ENCODE data around the gene NTN4. TPM values are rescaled to one million over a fixed set of nuclear protein-coding genes. Genes with fewer than 3 reads are reported as not detected.
"Not testable (repeated sequence)": the region's sequence is repeated elsewhere in the genome, so short reads cannot be mapped to it uniquely, and the experiment has no call there.

NTN4 gene
- total RNA-seq, 4 donors from 2014 or later = 6.7 to 25.9 (median 16.7) TPM

GRCh38 chr12:95829395-95829794 lies 38.8 kb upstream of the NTN4 start:
- no peaks in the 10 kb centered on the region for H3K36me3 ChIP-seq
- H3K4me3 ChIP-seq = no peak overlapping the region
- H3K27me3 ChIP-seq = no peaks in the 10 kb centered on the region
- no peak for DNase-seq
- TF ChIP-seq EP300 (IDR thresholded peaks at IDR 0.05; ENCODE audit: low read depth) (no peak), POLR2AphosphoS5 (IDR thresholded peaks at IDR 0.05) (no peak), POLR2A (IDR thresholded peaks at IDR 0.05) (no peak), CTCF (IDR thresholded peaks at IDR 0.05) (no peak)
- H3K9me3 ChIP-seq = no peaks in the 10 kb centered on the region
- intact Hi-C loops (cut with DNase I; ENCODE audit: low total_unique reads) (no loop called here), in situ Hi-C loops (cut with MboI; ENCODE audit: low pct_ligation_motif_present in 1 of 4, low pct_unique_long_range_greater_than_20kb in 1 of 4, low sequenced_read_pairs in 3 of 4) (no loop called here)
- no peak overlapping the region for H3K27ac ChIP-seq
- peaks cover 0 to 6% (median 0%) of the 10 kb centered on the region in 4 donors for H3K4me1 ChIP-seq

GRCh38 chr12:95820096-95820703 lies 29.6 kb upstream of the NTN4 start:
- Histone ChIP-seq H3K36me3 (no peaks in the 10 kb centered on the region), H3K4me1 (peaks cover 0 to 3% (median 0%) of the 10 kb centered on the region in 4 donors), H3K27ac (no peak overlapping the region), H3K27me3 (no peaks in the 10 kb centered on the region), H3K4me3 (no peak overlapping the region), H3K9me3 (no peaks in the 10 kb centered on the region)
- WGBS, 2 donors (ENCODE audit: low coverage in 1 of 2) = 0% methylated on average over 1 of the region's 1 CpG
- peak; percentile 41 for DNase-seq
- in situ Hi-C loops (cut with MboI; ENCODE audit: low pct_ligation_motif_present in 1 of 4, low pct_unique_long_range_greater_than_20kb in 1 of 4, low sequenced_read_pairs in 3 of 4) = loop anchor here in 1 of 4 donors (25.0 kb wide), 1 partner anchor 233 kb away; no protein-coding TSS in a partner anchor
- peak in 2 of 3 donors; percentile 67 to 70 for TF ChIP-seq POLR2AphosphoS5 (IDR thresholded peaks at IDR 0.05)
- peak; percentile 38 to 66 (median 50) for TF ChIP-seq CTCF (IDR thresholded peaks at IDR 0.05)
- TF ChIP-seq POLR2A (IDR thresholded peaks at IDR 0.05) = no peak
- no peak for TF ChIP-seq EP300 (IDR thresholded peaks at IDR 0.05; ENCODE audit: low read depth)
- intact Hi-C loops (cut with DNase I; ENCODE audit: low total_unique reads) = no loop called here

GRCh38 chr12:95815632-95816212 lies 25.2 kb upstream of the NTN4 start:
- DNase-seq = no peak
- H3K27me3 ChIP-seq = no peaks in the 10 kb centered on the region
- no peak overlapping the region for H3K4me3 ChIP-seq
- intact Hi-C loops (cut with DNase I; ENCODE audit: low total_unique reads) = loop anchor here (10.0 kb wide), 1 partner anchor 231 kb away; no protein-coding TSS in a partner anchor
- H3K4me1 ChIP-seq = peaks cover 0 to 3% (median 0%) of the 10 kb centered on the region in 4 donors
- H3K27ac ChIP-seq = no peak overlapping the region
- H3K36me3 ChIP-seq = no peaks in the 10 kb centered on the region
- in situ Hi-C loops (cut with MboI; ENCODE audit: low pct_ligation_motif_present in 1 of 4, low pct_unique_long_range_greater_than_20kb in 1 of 4, low sequenced_read_pairs in 3 of 4) = loop anchor here in 3 of 4 donors (10.0 to 25.0 kb wide), 3 partner anchors 191 to 228 kb away; no protein-coding TSS in a partner anchor
- WGBS, 2 donors (ENCODE audit: low coverage in 1 of 2) = 48 to 51% methylated on average over 5 of the region's 5 CpGs
- H3K9me3 ChIP-seq = no peaks in the 10 kb centered on the region
- no peak for TF ChIP-seq EP300 (IDR thresholded peaks at IDR 0.05; ENCODE audit: low read depth)
- no peak for TF ChIP-seq POLR2AphosphoS5 (IDR thresholded peaks at IDR 0.05)
- TF ChIP-seq CTCF (IDR thresholded peaks at IDR 0.05) = peak; percentile 62 to 75 (median 70)
- no peak for TF ChIP-seq POLR2A (IDR thresholded peaks at IDR 0.05)

GRCh38 chr12:95812155-95812554 lies 21.6 kb upstream of the NTN4 start:
- not testable (repeated sequence) for H3K27ac ChIP-seq, H3K4me1 ChIP-seq, H3K4me3 ChIP-seq, H3K9me3 ChIP-seq, H3K36me3 ChIP-seq, DNase-seq, H3K27me3 ChIP-seq
- 81 to 89% methylated on average over 4 of the region's 4 CpGs for WGBS, 2 donors (ENCODE audit: low coverage in 1 of 2)
- in situ Hi-C loops (cut with MboI; ENCODE audit: low pct_ligation_motif_present in 1 of 4, low pct_unique_long_range_greater_than_20kb in 1 of 4, low sequenced_read_pairs in 3 of 4) (loop anchor here in 3 of 4 donors (10.0 to 25.0 kb wide), 3 partner anchors 187 to 225 kb away; no protein-coding TSS in a partner anchor), intact Hi-C loops (cut with DNase I; ENCODE audit: low total_unique reads) (loop anchor here (10.0 kb wide), 1 partner anchor 227 kb away; no protein-coding TSS in a partner anchor)
